NOMO-1 (cell line): ENCODE data around the gene WTIP.

Experiments
- DNase-seq, 2 experiments: peaks; one replicate each; lab custom pipeline; 2025; ENCODE audit not compliant: unreplicated experiment in 2 of 2; lab: John Stamatoyannopoulos, UW

The WTIP gene

GRCh38 chr19:34559045-34559444, 77.5 kb downstream of the WTIP start:
- no peak for DNase-seq

- no peak for DNase-seq
Measured at GRCh38 chr19:34560229-34560628, 78.7 kb downstream of the WTIP start.
